ENCODE measurements around the gene SCMH1.

DNA sequence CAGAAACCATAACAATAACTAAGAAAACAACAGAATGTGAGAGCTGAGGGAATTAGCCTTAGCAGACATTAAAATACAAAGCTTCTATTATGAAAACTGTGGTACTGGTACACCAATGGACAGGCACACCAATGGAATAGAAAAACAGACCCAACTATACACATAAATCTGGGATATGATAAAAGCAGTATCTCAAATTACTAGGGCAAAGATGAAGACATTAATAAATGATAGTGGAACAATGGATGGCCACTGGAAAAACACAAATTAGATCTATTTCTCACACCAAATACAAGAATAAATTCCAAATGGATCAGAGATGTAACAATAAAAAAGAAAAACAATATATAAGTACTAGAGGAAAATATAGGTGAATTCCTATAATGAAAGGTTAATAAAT is 155.2 kb downstream of the SCMH1 start:
- TF ChIP-seq ZNF274 (IDR thresholded peaks at IDR 0.05; ENCODE audit: low read depth, low read length) (no peak), EZH2 (IDR thresholded peaks at IDR 0.05) (no peak), POLR2A (IDR thresholded peaks at IDR 0.05; ENCODE audit: borderline replicate concordance, extremely low read depth, insufficient read depth, insufficient read length) (no peak), ZFX (IDR thresholded peaks at IDR 0.05) (no peak), EZH2phosphoT487 (IDR thresholded peaks at IDR 0.05; ENCODE audit: borderline replicate concordance) (no peak), RAD21 (IDR thresholded peaks at IDR 0.05; ENCODE audit: low read depth) (no peak), SRF (IDR thresholded peaks at IDR 0.05; ENCODE audit: low read depth) (no peak), POLR2AphosphoS5 (IDR thresholded peaks at IDR 0.05; ENCODE audit: low read depth, low read length) (no peak), SIN3A (IDR thresholded peaks at IDR 0.05; ENCODE audit: low read depth) (no peak)
- TF ChIP-seq, protein P1, sequence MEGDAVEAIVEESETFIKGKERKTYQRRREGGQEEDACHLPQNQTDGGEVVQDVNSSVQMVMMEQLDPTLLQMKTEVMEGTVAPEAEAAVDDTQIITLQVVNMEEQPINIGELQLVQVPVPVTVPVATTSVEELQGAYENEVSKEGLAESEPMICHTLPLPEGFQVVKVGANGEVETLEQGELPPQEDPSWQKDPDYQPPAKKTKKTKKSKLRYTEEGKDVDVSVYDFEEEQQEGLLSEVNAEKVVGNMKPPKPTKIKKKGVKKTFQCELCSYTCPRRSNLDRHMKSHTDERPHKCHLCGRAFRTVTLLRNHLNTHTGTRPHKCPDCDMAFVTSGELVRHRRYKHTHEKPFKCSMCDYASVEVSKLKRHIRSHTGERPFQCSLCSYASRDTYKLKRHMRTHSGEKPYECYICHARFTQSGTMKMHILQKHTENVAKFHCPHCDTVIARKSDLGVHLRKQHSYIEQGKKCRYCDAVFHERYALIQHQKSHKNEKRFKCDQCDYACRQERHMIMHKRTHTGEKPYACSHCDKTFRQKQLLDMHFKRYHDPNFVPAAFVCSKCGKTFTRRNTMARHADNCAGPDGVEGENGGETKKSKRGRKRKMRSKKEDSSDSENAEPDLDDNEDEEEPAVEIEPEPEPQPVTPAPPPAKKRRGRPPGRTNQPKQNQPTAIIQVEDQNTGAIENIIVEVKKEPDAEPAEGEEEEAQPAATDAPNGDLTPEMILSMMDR (IDR thresholded peaks at IDR 0.05 in 2 of 3, conservative IDR thresholded peaks at IDR 0.05 in 1 of 3; ENCODE audit: borderline replicate concordance in 1 of 3, insufficient read depth in 1 of 3, low read depth in 2 of 3, low read length in 2 of 3) = no peak
- TF ChIP-seq, protein P2, sequence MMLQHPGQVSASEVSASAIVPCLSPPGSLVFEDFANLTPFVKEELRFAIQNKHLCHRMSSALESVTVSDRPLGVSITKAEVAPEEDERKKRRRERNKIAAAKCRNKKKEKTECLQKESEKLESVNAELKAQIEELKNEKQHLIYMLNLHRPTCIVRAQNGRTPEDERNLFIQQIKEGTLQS (IDR thresholded peaks at IDR 0.05) = no peak
